Hippocampal formation (tissue), 2 donors: ENCODE measurements around the gene GPX4.

Source experiments
- DNase-seq, 2 donors: peaks; one replicate each; lab custom pipeline; 2025; lab: John Stamatoyannopoulos, UW

GPX4 gene

GRCh38 chr19:1149259-1150045 lies 45.7 kb downstream of the GPX4 start:
- DNase-seq, result no peak

GRCh38 chr19:1150333-1151036 lies 46.7 kb downstream of the GPX4 start:
- no peak for DNase-seq

GRCh38 chr19:1151037-1151724 lies 47.4 kb downstream of the GPX4 start:
- DNase-seq, result no peak

- DNase-seq, result no peak
Measured at GRCh38 chr19:1151917-1152587, 48.3 kb downstream of the GPX4 start.

GRCh38 chr19:1153891-1154730 lies 50.3 kb downstream of the GPX4 start:
- DNase-seq, result no peak

- DNase-seq, result no peak
Measured at GRCh38 chr19:1154731-1155351, 51.0 kb downstream of the GPX4 start.

- no peak for DNase-seq
Measured at GRCh38 chr19:1155352-1156304, 51.8 kb downstream of the GPX4 start.
